Vagina (tissue), 2 donors: ENCODE results near the gene HID1. TPM values are rescaled to one million over a fixed set of nuclear protein-coding genes. Genes with fewer than 3 reads are reported as not detected.

Experiments
- DNase-seq, 2 donors: peaks; one replicate each; pipeline ENCODE4 v3.0.0-alpha.2; 2017; ENCODE audit errors: extremely low spot score in 2 of 2
- H3K27ac ChIP-seq: fragments of 200-600 bp; sonication (generic); one replicate; pipeline ENCODE4 v1.5.1; 2019
- H3K27me3 ChIP-seq: fragments of 200-600 bp; sonication (generic); one replicate; pipeline ENCODE4 v1.5.1; 2019
- H3K36me3 ChIP-seq, 2 donors: fragments of 200-600 bp; sonication (generic); one replicate each; pipeline ENCODE4 v1.5.1; 2017 to 2019
- H3K4me1 ChIP-seq: fragments of 200-600 bp; sonication (generic); one replicate; pipeline ENCODE4 v1.5.1; 2019
- H3K4me3 ChIP-seq, 2 donors: fragments of 200-600 bp; sonication (generic); 1 replicate in 1 of 2; 2 replicates in 1 of 2; pipeline ENCODE4 v1.5.1; 2016 to 2019
- H3K9me3 ChIP-seq: fragments of 200-600 bp; sonication (generic); one replicate; pipeline ENCODE4 v1.5.1; 2019
- POLR2A ChIP-seq, 2 donors: fragments of 450-650 bp; IDR thresholded peaks; one replicate each; pipeline ENCODE4 v1.6.1; 2017; ENCODE audit warnings: antibody characterized with exemption in 2 of 2, mild to moderate bottlenecking in 2 of 2, moderate library complexity in 2 of 2
- POLR2AphosphoS5 ChIP-seq, 2 donors: sonication (generic); formaldehyde crosslinking; IDR thresholded peaks; one replicate each; pipeline ENCODE4 v1.9.0; 2017; ENCODE audit warnings: antibody characterized with exemption in 2 of 2, mild to moderate bottlenecking in 2 of 2, low read depth in 1 of 2; ENCODE audit not compliant: insufficient read depth in 1 of 2
- intact Hi-C: fragments of 100-400 bp; cut with DNase I; formaldehyde crosslinking; loops from one replicate; pipeline ENCODE4 v1.15.1; 2023
- total RNA-seq: library from RNA; depleted of rRNA; stranded (reverse); fragments of >200 nt; gene quantifications from one replicate; pipeline ENCODE4 v1.2.3, GENCODE V29; 2016
- TF ChIP-seq, protein P1 (sequence below), 3 experiments: fragments of 450-650 bp in 2 of 3; fragments of 200-600 bp in 1 of 3; sonication (generic) in 1 of 3; IDR thresholded peaks; one replicate each; pipeline ENCODE4 v1.5.1; 2017 to 2019; ENCODE audit warnings: antibody characterized with exemption in 3 of 3, mild to moderate bottlenecking in 2 of 3, moderate library complexity in 2 of 3

The HID1 gene, protein sequence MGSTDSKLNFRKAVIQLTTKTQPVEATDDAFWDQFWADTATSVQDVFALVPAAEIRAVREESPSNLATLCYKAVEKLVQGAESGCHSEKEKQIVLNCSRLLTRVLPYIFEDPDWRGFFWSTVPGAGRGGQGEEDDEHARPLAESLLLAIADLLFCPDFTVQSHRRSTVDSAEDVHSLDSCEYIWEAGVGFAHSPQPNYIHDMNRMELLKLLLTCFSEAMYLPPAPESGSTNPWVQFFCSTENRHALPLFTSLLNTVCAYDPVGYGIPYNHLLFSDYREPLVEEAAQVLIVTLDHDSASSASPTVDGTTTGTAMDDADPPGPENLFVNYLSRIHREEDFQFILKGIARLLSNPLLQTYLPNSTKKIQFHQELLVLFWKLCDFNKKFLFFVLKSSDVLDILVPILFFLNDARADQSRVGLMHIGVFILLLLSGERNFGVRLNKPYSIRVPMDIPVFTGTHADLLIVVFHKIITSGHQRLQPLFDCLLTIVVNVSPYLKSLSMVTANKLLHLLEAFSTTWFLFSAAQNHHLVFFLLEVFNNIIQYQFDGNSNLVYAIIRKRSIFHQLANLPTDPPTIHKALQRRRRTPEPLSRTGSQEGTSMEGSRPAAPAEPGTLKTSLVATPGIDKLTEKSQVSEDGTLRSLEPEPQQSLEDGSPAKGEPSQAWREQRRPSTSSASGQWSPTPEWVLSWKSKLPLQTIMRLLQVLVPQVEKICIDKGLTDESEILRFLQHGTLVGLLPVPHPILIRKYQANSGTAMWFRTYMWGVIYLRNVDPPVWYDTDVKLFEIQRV
- total RNA-seq = 13.0 TPM

- Histone ChIP-seq H3K9me3 (no peaks in the 10 kb centered on the region), H3K4me3 (peak within 1 kb of the TSS; percentile 47 to 74), H3K27me3 (no peaks in the 10 kb centered on the region), H3K4me1 (peaks cover 29% of the 10 kb centered on the region), H3K36me3 (no peaks in the 10 kb centered on the region), H3K27ac (no peak within 1 kb of the TSS)
- TF ChIP-seq POLR2AphosphoS5 (IDR thresholded peaks at IDR 0.05; ENCODE audit: insufficient read depth in 1 of 2, low read depth in 1 of 2) (no peak), POLR2A (IDR thresholded peaks at IDR 0.05) (no peak)
- TF ChIP-seq, protein P1, sequence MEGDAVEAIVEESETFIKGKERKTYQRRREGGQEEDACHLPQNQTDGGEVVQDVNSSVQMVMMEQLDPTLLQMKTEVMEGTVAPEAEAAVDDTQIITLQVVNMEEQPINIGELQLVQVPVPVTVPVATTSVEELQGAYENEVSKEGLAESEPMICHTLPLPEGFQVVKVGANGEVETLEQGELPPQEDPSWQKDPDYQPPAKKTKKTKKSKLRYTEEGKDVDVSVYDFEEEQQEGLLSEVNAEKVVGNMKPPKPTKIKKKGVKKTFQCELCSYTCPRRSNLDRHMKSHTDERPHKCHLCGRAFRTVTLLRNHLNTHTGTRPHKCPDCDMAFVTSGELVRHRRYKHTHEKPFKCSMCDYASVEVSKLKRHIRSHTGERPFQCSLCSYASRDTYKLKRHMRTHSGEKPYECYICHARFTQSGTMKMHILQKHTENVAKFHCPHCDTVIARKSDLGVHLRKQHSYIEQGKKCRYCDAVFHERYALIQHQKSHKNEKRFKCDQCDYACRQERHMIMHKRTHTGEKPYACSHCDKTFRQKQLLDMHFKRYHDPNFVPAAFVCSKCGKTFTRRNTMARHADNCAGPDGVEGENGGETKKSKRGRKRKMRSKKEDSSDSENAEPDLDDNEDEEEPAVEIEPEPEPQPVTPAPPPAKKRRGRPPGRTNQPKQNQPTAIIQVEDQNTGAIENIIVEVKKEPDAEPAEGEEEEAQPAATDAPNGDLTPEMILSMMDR (IDR thresholded peaks at IDR 0.05) = no peak
- peak in 1 of 2 donors; percentile 54 for DNase-seq
- intact Hi-C loops = no loop called here
Observed at GRCh38 chr17:74972107-74972972, at the start of gene HID1. HID1 (minus strand) TSS chr17:74972759; CDS start chr17:74972656, 103 bp downstream.

- Histone ChIP-seq H3K9me3 (no peaks in the 10 kb centered on the region), H3K27ac (no peak overlapping the region), H3K4me1 (no peaks in the 10 kb centered on the region), H3K27me3 (no peaks in the 10 kb centered on the region), H3K36me3 (peaks cover 0 to 30% of the 10 kb centered on the region in 2 donors), H3K4me3 (no peak overlapping the region)
- no peak for DNase-seq
- intact Hi-C loops = no loop called here
- TF ChIP-seq POLR2AphosphoS5 (IDR thresholded peaks at IDR 0.05; ENCODE audit: insufficient read depth in 1 of 2, low read depth in 1 of 2) = no peak
- TF ChIP-seq, protein P1 (IDR thresholded peaks at IDR 0.05) = no peak
- TF ChIP-seq POLR2A (IDR thresholded peaks at IDR 0.05) = no peak
Observed at GRCh38 chr17:75020331-75021110, 48.0 kb upstream of the HID1 start.

DNA sequence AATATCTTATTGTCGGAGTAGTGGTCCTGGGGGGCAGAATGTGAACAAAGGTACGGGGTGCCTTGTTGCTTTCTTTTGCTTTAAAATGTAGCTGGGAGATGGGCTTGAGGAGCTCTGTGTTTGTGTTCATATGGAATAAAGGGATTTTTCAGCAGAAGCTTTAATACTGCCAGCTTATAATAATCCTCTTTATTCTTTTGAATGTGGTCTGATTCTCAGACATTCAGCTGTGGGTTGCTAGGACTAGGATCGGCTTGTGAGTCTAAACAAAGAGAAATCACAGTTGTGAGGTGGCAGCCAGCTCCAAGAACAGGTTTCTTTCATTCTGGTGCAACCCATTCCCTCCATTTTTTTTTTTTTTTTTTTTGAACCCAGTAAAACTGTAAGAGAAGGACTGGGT is 47.2 kb upstream of the HID1 start:
- DNase-seq = no peak
- intact Hi-C loops = no loop called here
- Histone ChIP-seq H3K4me1 (no peaks in the 10 kb centered on the region), H3K4me3 (no peak overlapping the region), H3K27me3 (no peaks in the 10 kb centered on the region), H3K27ac (no peak overlapping the region), H3K36me3 (peaks cover 0 to 30% of the 10 kb centered on the region in 2 donors), H3K9me3 (no peaks in the 10 kb centered on the region)
- TF ChIP-seq POLR2A (IDR thresholded peaks at IDR 0.05) (no peak), POLR2AphosphoS5 (IDR thresholded peaks at IDR 0.05; ENCODE audit: insufficient read depth in 1 of 2, low read depth in 1 of 2) (no peak)
- TF ChIP-seq, protein P1 (IDR thresholded peaks at IDR 0.05) = no peak

DNA sequence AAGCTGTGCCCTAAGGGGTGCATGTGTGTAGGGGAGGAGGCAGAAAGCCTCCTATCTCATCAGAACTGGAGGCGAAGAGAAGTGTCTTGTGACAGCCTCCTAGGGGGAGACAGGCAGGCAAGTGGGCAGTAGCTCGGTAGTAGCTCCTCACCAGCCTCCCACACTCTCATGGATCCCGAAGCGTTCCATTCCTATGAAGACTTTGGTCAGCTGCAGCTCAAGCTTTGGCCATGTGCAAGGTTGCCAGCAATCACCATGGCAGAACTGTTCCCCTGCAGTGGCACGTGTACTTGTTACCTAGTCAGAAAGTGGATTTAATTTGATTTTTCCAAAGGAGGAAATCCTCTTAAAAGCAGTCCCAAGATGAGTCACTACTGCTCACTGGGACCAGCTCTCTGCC is 46.6 kb upstream of the HID1 start:
- Histone ChIP-seq H3K4me3 (no peak overlapping the region), H3K36me3 (peaks cover 0 to 30% of the 10 kb centered on the region in 2 donors)
- intact Hi-C loops = no loop called here

More for the DNA sequence above, 46.6 kb upstream of the HID1 start:
- no peaks in the 10 kb centered on the region for H3K4me1 ChIP-seq
- H3K27ac ChIP-seq = no peak overlapping the region
- H3K9me3 ChIP-seq = no peaks in the 10 kb centered on the region
- TF ChIP-seq POLR2AphosphoS5 (IDR thresholded peaks at IDR 0.05; ENCODE audit: insufficient read depth in 1 of 2, low read depth in 1 of 2) = no peak
- TF ChIP-seq POLR2A (IDR thresholded peaks at IDR 0.05) = no peak
- TF ChIP-seq, protein P1 (IDR thresholded peaks at IDR 0.05) = no peak
- DNase-seq = no peak
- no peaks in the 10 kb centered on the region for H3K27me3 ChIP-seq
